GM21825 (cell line): ENCODE measurements around the gene CALY.

Experiments used
- ATAC-seq: cut with Tn5 transposase; IDR thresholded peaks from one replicate; pipeline ENCODE4 v1.9.1; 2021; ENCODE audit warnings: mild to moderate bottlenecking, moderate library complexity; ENCODE audit not compliant: unreplicated experiment

CALY gene

GRCh38 chr10:133366751-133367150 lies 30.1 kb upstream of the CALY start:
- ATAC-seq, result no peak

- no peak for ATAC-seq
Observed at GRCh38 chr10:133366130-133366478, 29.4 kb upstream of the CALY start.

- no peak for ATAC-seq
Observed at GRCh38 chr10:133365461-133366129, 28.9 kb upstream of the CALY start.

GRCh38 chr10:133364645-133365431 lies 28.1 kb upstream of the CALY start:
- no peak for ATAC-seq

GRCh38 chr10:133362846-133363245 lies 26.1 kb upstream of the CALY start:
- ATAC-seq, result no peak

GRCh38 chr10:133361773-133362441 lies 25.2 kb upstream of the CALY start:
- no peak for ATAC-seq

- ATAC-seq, result no peak
Observed at GRCh38 chr10:133361227-133361626, 24.5 kb upstream of the CALY start.

- ATAC-seq, result no peak
Observed at GRCh38 chr10:133359972-133360610, 23.4 kb upstream of the CALY start.

GRCh38 chr10:133359554-133359971 lies 22.9 kb upstream of the CALY start:
- ATAC-seq, result no peak

GRCh38 chr10:133358925-133359310 lies 22.2 kb upstream of the CALY start:
- ATAC-seq, result no peak

GRCh38 chr10:133358162-133358924 lies 21.6 kb upstream of the CALY start:
- ATAC-seq, result no peak

GRCh38 chr10:133357285-133358161 lies 20.8 kb upstream of the CALY start, which contains the start of gene FUOM:
TSS of gene FUOM (minus strand) at chr10:133358019. CDS start at chr10:133358007, 12 bp downstream.
- ATAC-seq, result peak; percentile 68

GRCh38 chr10:133356549-133357284 lies 20.0 kb upstream of the CALY start:
- no peak for ATAC-seq

GRCh38 chr10:133355991-133356390 lies 19.3 kb upstream of the CALY start:
- no peak for ATAC-seq

GRCh38 chr10:133355266-133355665 lies 18.6 kb upstream of the CALY start:
- ATAC-seq, result no peak

- ATAC-seq, result no peak
Observed at GRCh38 chr10:133354672-133355240, 18.1 kb upstream of the CALY start.

GRCh38 chr10:133353988-133354605 lies 17.4 kb upstream of the CALY start:
- no peak for ATAC-seq
